HepG2 (cell line): ENCODE data around the gene ADCY1. TPM values are rescaled to one million over a fixed set of nuclear protein-coding genes. Genes with fewer than 3 reads are reported as not detected.

Experiments used
- ATAC-seq: fragments of 200-7000 bp; cut with Tn5 transposase; 3 replicates; pipeline ENCODE4 v1.9.1; 2020; ENCODE audit warnings: mild to moderate bottlenecking, moderate library complexity
- BruUV-seq: library from RNA; stranded (reverse); fragments of 400-500 nt; replicated peaks from 2 replicates; lab custom pipeline; 2021; lab: Mats Ljungman, UMichigan
- CTCF ChIA-PET: fragments of 300-600 bp; formaldehyde crosslinking; extraction: SDS; loops from one replicate; lab custom pipeline; 2021; ENCODE audit warnings: low total read pairs, inconsistent platforms, low intra/inter-chr PET ratio; lab: Yijun Ruan, JAX
- POLR2A ChIA-PET: fragments of 350-600 bp; sonication (Branson Sonifier 250); formaldehyde crosslinking; loops from one replicate; lab custom pipeline; 2020; ENCODE audit warnings: antibody characterized with exemption, inconsistent platforms; lab: Yijun Ruan, JAX
- DNase-seq: peaks from one replicate; pipeline ENCODE4 v3.0.0-alpha.2; 2015; ENCODE audit warnings: low spot score
- FAIRE-seq: peaks from 3 replicates; lab custom pipeline; 2011; peaks lifted over from hg19 to GRCh38; lab: Jason Lieb, UNC
- H2AFZ ChIP-seq: one replicate; pipeline ENCODE4 v1.6.1; 2011; ENCODE audit warnings: low read length, inconsistent platforms
- H3K27ac ChIP-seq: fragments of 300-600 bp; 3 replicates; pipeline ENCODE4 v1.8.0; 2011; ENCODE audit warnings: mixed run types, mild to moderate bottlenecking, mixed read lengths, low read length, inconsistent platforms; ENCODE audit not compliant: insufficient read depth; ENCODE audit errors: extremely low read length
- H3K27me3 ChIP-seq, 2 experiments: fragments of 200-600 bp in 1 of 2; 2 replicates in 1 of 2; 3 replicates in 1 of 2; pipeline versions ENCODE4 v1.6.0 to v1.8.0; 2011; ENCODE audit warnings: low read length in 2 of 2, mild to moderate bottlenecking in 2 of 2, moderate library complexity in 2 of 2, inconsistent platforms in 1 of 2; ENCODE audit not compliant: insufficient read depth in 2 of 2, control insufficient read depth in 1 of 2
- H3K36me3 ChIP-seq, 2 experiments: fragments of 200-600 bp in 1 of 2; replicated peaks in 1 of 2; 2 replicates in 1 of 2; 3 replicates in 1 of 2; pipeline versions ENCODE4 v1.5.1 to v1.8.0; 2011; ENCODE audit warnings: low read length in 2 of 2, inconsistent platforms in 1 of 2; ENCODE audit not compliant: insufficient read depth in 2 of 2, control insufficient read depth in 1 of 2
- H3K4me1 ChIP-seq: 2 replicates; pipeline ENCODE4 v1.5.1; 2012; ENCODE audit warnings: low read length, inconsistent platforms; ENCODE audit not compliant: insufficient read depth
- H3K4me2 ChIP-seq: 2 replicates; pipeline ENCODE4 v1.6.0; 2011; ENCODE audit warnings: low read depth, low read length, inconsistent platforms
- H3K4me3 ChIP-seq, 3 experiments: fragments of 200-600 bp in 1 of 3; sonication (generic), shearing (Covaris generic) in 1 of 3; replicated peaks in 1 of 3; 2 replicates each; pipeline ENCODE4 v1.5.1; 2011 to 2016; ENCODE audit warnings: low read length in 3 of 3, inconsistent platforms in 2 of 3, low read depth in 2 of 3, mild to moderate bottlenecking in 2 of 3, control low read depth in 1 of 3, mixed read lengths in 1 of 3; ENCODE audit not compliant: insufficient read depth in 1 of 3
- H3K79me2 ChIP-seq: one replicate; pipeline ENCODE4 v1.6.1; 2011; ENCODE audit warnings: low read length, inconsistent platforms; ENCODE audit not compliant: insufficient read depth
- H3K9ac ChIP-seq: 2 replicates; pipeline ENCODE4 v1.6.0; 2011; ENCODE audit warnings: mild to moderate bottlenecking, low read depth, low read length, inconsistent platforms; ENCODE audit not compliant: insufficient read depth
- H3K9me3 ChIP-seq: 2 replicates; pipeline ENCODE4 v1.5.1; 2012; ENCODE audit warnings: mild to moderate bottlenecking, low read length
- H4K20me1 ChIP-seq: 2 replicates; pipeline ENCODE4 v1.6.0; 2011; ENCODE audit warnings: inconsistent platforms, mild to moderate bottlenecking, low read length, moderate library complexity; ENCODE audit not compliant: insufficient read depth
- ATF4 ChIP-seq, 2 experiments: fragments of 450-650 bp in 1 of 2; sonication (generic) in 1 of 2; formaldehyde crosslinking; IDR thresholded peaks; 2 replicates each; pipeline versions ENCODE4 v1.5.0 to v1.8.0; 2020 to 2022; ENCODE audit warnings: mild to moderate bottlenecking in 1 of 2, missing genetic modification reagents in 1 of 2
- CEBPG ChIP-seq: IDR thresholded peaks from 2 replicates; pipeline ENCODE4 v1.6.1; 2016
- KLF6 ChIP-seq: IDR thresholded peaks from 2 replicates; pipeline ENCODE4 v1.8.0; 2016; ENCODE audit warnings: missing biosample characterization, missing genetic modification reagents
- MAF1 ChIP-seq: sonication (generic); formaldehyde crosslinking; IDR thresholded peaks from 2 replicates; pipeline ENCODE4 v1.5.0; 2020; ENCODE audit warnings: missing genetic modification reagents, borderline replicate concordance
- SKI ChIP-seq: fragments of 450-650 bp; IDR thresholded peaks from one replicate; pipeline ENCODE4 v1.6.1; 2018; ENCODE audit warnings: mild to moderate bottlenecking; ENCODE audit not compliant: partially characterized antibody
- TAF15 ChIP-seq: fragments of 200-400 bp; formaldehyde crosslinking; IDR thresholded peaks from one replicate; pipeline ENCODE4 v1.6.1; 2018; ENCODE audit warnings: mild to moderate bottlenecking, low read depth, low read length; ENCODE audit not compliant: poor library complexity, severe bottlenecking
- TEF ChIP-seq: sonication (generic); formaldehyde crosslinking; IDR thresholded peaks from 2 replicates; pipeline ENCODE4 v1.5.0; 2020; ENCODE audit warnings: missing genetic modification reagents
- ZNF333 ChIP-seq: sonication (generic); formaldehyde crosslinking; IDR thresholded peaks from 2 replicates; pipeline ENCODE4 v1.4.0; 2020; ENCODE audit warnings: mild to moderate bottlenecking, missing genetic modification reagents, borderline replicate concordance
- ZNF609 ChIP-seq: sonication (generic); formaldehyde crosslinking; IDR thresholded peaks from 2 replicates; pipeline ENCODE4 v1.4.0; 2020; ENCODE audit warnings: mild to moderate bottlenecking, missing genetic modification reagents, borderline replicate concordance
- ZNF672 ChIP-seq: sonication (generic); formaldehyde crosslinking; IDR thresholded peaks from 2 replicates; pipeline ENCODE4 v1.8.1; 2022; ENCODE audit warnings: missing genetic modification reagents
- WGBS: methylation state at CpG from one replicate; pipeline ENCODE4 v1.1.6; 2017; ENCODE audit warnings: low lambda C conversion rate; 5-methylcytosine and 5-hydroxymethylcytosine counted together
- in situ Hi-C: cut with HindIII; loops from 2 replicates; pipeline ENCODE4 v1.10.0; 2017; ENCODE audit warnings: low pct_unique_long_range_greater_than_20kb; ENCODE audit not compliant: extremely low pct_ligation_motif_present
- intact Hi-C: fragments of 100-400 bp; cut with micrococcal nuclease; formaldehyde crosslinking; loops from one replicate; pipeline ENCODE4 v1.10.0; 2022; ENCODE audit not compliant: unreplicated experiment
- polyA plus RNA-seq, 8 experiments: library from polyadenylated mRNA; depleted of rRNA in 3 of 8; stranded (reverse) in 7 of 8; unstranded in 1 of 8; fragments of >200 nt; fragmentation: Illumina TruSeq in 4 of 8; extraction: Trizol in 4 of 8; gene quantifications; 2 replicates each; pipeline versions ENCODE4 v1.2.1 to v1.2.3, GENCODE V29; 2011 to 2016; ENCODE audit warnings: low read depth in 4 of 8, missing spikeins in 1 of 8, mixed read lengths in 1 of 8; ENCODE audit not compliant: insufficient read depth in 1 of 8
- total RNA-seq, 5 experiments: library from RNA; depleted of rRNA; stranded (reverse); fragments of >200 nt; fragmentation: Illumina TruSeq; extraction: Trizol; gene quantifications; 2 replicates each; pipeline ENCODE4 v1.2.3, GENCODE V29; 2016; ENCODE audit warnings: low read depth in 1 of 5
- TF ChIP-seq, protein P1 (sequence below): sonication (generic); formaldehyde crosslinking; IDR thresholded peaks from 2 replicates; pipeline ENCODE4 v1.4.0; 2020; ENCODE audit warnings: missing genetic modification reagents
- TF ChIP-seq, protein P2 (sequence below): sonication (generic); formaldehyde crosslinking; IDR thresholded peaks from 2 replicates; pipeline ENCODE4 v1.4.0; 2020; ENCODE audit warnings: mild to moderate bottlenecking, missing genetic modification reagents

The ADCY1 gene
- total and polyA plus RNA-seq, 2 of the 13 experiments (the other 11 are each of a cell fraction or from before 2014, with no cell fraction given) = 0.80 to 1.2 TPM

DNA sequence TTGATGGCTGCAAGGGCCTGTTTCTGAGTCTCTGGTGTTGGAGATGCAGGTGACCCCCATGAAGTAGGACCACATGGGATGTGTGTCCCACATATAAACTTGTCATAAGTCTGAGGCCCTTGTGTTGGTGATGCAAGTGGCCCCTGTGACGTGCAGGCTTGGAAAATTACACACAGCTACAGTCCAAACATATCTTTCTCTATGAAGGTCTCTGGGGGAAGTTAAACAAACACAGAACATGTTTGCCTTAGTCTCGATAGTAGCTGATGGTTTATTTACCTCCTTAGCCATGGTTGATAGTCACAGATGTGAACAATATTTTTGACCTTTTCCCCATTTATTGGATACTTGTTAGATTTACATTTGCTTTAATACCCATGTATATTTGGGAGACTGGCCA lies 64.7 kb downstream of the ADCY1 start (continued):
- TF ChIP-seq ZNF609 (CRISPR knock-in tag) (peak; percentile 66; the same call in 1 of the 2 replicates), ATF4 (CRISPR knock-in tag; IDR thresholded peaks at IDR 0.05) (peak in 1 of 2 experiments; percentile 71; a peak in 2 of 4 replicates), ZNF333 (CRISPR knock-in tag) (no peak)

- intact Hi-C loops (no loop called here), in situ Hi-C loops (no loop called here)
- no peak for DNase-seq
- Histone ChIP-seq H3K4me2 (no peak overlapping the region), H3K4me1 (peaks cover 11% of the 10 kb centered on the region), H2AFZ (no peak overlapping the region), H3K36me3 (no peaks in the 10 kb centered on the region), H3K9ac (no peak overlapping the region), H3K4me3 (no peak overlapping the region), H3K79me2 (no peaks in the 10 kb centered on the region), H4K20me1 (no peaks in the 10 kb centered on the region), H3K27me3 (peaks cover 1 to 15% of the 10 kb centered on the region in 2 experiments; a peak in 3 of 5 replicates), H3K27ac (no peak overlapping the region), H3K9me3 (no peaks in the 10 kb centered on the region)
- POLR2A ChIA-PET = no interaction called here
- WGBS = 47% methylated on average over 1 of the region's 1 CpG
- no peak for ATAC-seq
- BruUV-seq = no TSS peak
- CTCF ChIA-PET = no interaction called here
- no peak for FAIRE-seq
- TF ChIP-seq CEBPG (CRISPR knock-in tag) (no peak), ZNF672 (CRISPR knock-in tag) (no peak), TEF (CRISPR knock-in tag) (no peak), SKI (no peak), TAF15 (no peak), KLF6 (CRISPR knock-in tag) (no peak), MAF1 (CRISPR knock-in tag) (no peak)
- TF ChIP-seq, protein P1, sequence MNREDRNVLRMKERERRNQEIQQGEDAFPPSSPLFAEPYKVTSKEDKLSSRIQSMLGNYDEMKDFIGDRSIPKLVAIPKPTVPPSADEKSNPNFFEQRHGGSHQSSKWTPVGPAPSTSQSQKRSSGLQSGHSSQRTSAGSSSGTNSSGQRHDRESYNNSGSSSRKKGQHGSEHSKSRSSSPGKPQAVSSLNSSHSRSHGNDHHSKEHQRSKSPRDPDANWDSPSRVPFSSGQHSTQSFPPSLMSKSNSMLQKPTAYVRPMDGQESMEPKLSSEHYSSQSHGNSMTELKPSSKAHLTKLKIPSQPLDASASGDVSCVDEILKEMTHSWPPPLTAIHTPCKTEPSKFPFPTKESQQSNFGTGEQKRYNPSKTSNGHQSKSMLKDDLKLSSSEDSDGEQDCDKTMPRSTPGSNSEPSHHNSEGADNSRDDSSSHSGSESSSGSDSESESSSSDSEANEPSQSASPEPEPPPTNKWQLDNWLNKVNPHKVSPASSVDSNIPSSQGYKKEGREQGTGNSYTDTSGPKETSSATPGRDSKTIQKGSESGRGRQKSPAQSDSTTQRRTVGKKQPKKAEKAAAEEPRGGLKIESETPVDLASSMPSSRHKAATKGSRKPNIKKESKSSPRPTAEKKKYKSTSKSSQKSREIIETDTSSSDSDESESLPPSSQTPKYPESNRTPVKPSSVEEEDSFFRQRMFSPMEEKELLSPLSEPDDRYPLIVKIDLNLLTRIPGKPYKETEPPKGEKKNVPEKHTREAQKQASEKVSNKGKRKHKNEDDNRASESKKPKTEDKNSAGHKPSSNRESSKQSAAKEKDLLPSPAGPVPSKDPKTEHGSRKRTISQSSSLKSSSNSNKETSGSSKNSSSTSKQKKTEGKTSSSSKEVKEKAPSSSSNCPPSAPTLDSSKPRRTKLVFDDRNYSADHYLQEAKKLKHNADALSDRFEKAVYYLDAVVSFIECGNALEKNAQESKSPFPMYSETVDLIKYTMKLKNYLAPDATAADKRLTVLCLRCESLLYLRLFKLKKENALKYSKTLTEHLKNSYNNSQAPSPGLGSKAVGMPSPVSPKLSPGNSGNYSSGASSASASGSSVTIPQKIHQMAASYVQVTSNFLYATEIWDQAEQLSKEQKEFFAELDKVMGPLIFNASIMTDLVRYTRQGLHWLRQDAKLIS (CRISPR knock-in tag) = no peak
- TF ChIP-seq, protein P2, sequence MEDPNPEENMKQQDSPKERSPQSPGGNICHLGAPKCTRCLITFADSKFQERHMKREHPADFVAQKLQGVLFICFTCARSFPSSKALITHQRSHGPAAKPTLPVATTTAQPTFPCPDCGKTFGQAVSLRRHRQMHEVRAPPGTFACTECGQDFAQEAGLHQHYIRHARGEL (CRISPR knock-in tag) = no peak
Observed at GRCh38 chr7:45642044-45642443, 67.9 kb downstream of the ADCY1 start.
